Prostate gland (tissue), 2 donors: ENCODE data around the gene WDR86.

Experiments used
- CTCF ChIP-seq, 4 experiments: fragments of 200-600 bp in 2 of 4; fragments of 450-650 bp in 2 of 4; sonication (generic) in 2 of 4; IDR thresholded peaks; 1 replicate in 3 of 4; 2 replicates in 1 of 4; pipeline ENCODE4 v1.5.1; 2016 to 2019; ENCODE audit warnings: antibody characterized with exemption in 4 of 4, mild to moderate bottlenecking in 2 of 4, moderate library complexity in 2 of 4
- POLR2A ChIP-seq: fragments of 450-650 bp; IDR thresholded peaks from one replicate; pipeline ENCODE4 v1.6.1; 2016; ENCODE audit warnings: antibody characterized with exemption, mild to moderate bottlenecking

DNA sequence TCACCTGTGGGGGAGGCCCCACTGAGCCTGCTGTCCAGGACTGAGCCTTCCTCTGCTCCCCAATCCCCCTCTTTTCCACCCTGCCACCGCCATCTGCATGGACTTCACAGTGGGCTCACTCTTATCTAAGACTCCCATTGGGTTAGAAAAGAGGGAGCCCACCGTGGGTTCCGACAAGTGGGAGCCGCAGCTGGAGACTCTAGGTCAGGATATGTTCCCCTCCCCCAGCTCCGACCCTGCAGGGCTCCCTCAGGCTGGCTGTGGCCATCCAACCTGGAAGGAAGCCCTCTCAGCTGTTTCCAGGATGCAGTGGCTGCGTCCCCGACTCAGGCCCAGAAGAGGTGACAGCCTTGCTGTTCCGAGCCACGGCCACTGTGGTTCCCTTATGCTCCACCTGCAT lies 4.8 kb downstream of the WDR86 start:
- TF ChIP-seq CTCF (IDR thresholded peaks at IDR 0.05) (no peak), POLR2A (no peak)
